ENCODE results near the gene MDH1B.
"Not testable (repeated sequence)": the region's sequence is repeated elsewhere in the genome, so short reads cannot be mapped to it uniquely, and the experiment has no call there.

The MDH1B gene

DNA sequence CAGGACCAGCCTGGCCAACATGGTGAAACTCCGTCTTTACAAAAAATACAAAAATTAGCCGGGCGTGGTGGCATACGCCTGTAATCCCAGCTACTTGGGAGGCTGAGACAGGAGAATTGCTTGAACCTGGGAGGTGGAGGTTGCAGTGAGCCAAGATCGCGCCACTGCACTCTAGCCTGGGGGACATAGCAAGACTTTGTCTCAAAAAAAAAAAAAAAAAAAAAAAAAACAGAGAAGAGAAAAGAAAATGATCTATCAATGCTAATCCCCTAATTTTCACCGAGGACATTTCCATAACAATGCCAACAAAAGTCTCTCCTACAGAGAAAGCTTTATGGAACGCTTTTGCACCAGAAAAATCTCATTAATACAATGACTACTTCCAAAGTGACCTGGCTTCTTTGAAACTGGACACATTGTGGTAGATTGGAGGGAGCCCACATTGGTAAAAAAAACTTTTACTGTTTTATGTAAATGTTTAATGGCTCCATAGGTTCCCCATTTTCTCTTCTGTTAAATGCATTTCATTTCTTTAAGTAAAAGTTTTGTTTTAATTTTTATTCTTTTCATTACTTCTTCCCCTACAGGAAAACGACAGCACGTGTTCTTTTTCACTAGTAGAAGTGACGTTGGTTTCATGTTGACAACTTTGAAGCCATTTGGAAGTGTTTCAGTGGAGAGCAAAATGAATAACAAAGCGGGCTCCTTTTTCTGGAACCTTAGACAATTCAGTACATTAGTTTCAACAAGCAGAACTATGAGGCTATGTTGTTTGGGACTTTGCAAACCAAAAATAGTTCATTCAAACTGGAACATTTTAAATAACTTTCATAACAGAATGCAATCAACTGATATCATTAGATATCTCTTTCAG, 1.2 kb upstream of the MDH1B start:
- DNase-seq = no peak

DNA sequence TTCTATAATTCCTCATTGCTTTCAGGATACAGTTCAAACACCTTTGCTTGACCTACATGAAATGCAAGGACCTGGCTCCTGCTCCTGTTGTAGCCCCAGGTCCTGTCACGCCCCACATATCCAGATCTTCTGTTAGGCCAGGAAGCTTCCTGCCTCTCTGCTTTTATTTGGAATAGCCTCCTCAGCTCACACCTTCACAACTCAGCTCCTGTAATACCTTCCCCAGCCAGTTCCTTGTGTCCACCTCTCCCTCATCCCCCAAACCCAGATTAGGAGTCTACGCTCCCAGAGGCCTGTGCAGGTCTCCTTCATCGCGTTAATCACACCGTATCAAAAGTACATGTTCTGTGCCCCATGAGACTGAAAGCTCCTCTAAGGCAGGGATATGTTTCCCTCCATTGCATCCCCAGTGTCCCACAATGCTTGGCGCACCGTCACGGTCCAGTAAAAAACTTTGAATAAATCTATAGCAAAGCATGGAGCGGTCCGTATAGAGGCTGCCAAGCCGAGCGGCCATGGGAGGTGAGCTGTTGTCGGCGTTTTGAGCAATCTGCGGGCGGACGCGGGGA, 371 bp downstream of the MDH1B start:
- no peak for DNase-seq

DNA sequence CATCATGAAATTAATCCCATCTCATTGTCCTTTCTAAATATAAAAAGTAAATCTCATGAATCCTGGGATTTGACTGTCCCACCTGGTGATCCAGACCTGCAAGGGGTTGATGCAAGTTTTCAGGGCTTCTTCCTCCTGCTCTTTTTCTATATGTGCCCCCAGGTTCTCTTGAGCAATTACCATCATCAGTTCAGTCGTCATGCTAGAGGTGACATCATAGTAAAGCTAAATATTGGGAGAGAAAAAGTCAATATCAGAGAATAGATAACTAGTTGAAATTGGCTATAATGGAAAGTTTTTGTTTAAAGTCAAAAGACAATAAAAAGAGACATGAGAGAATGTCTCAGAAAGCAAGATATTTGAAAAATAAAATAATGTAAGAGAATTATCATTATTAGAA, 8.3 kb downstream of the MDH1B start:
- DNase-seq = no peak

DNA sequence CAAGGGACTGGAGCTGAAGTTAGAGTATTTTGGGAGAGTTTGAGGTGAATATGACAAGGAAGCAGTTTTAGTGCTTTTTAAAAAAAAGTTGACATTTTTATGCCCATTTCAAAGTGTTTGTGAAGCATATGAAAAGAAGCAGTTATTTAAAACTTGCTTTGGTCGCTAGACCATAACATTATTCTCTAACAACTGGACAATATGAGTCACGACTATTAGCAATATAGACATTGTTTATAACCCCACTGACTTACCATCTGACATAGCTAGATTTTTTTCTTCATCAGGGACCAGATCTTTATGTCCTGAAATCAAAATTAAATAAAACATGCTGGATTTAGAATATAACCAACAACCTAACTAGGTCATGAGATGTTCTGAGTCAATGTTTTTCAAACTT, 24.3 kb downstream of the MDH1B start:
- DNase-seq = no peak

DNA sequence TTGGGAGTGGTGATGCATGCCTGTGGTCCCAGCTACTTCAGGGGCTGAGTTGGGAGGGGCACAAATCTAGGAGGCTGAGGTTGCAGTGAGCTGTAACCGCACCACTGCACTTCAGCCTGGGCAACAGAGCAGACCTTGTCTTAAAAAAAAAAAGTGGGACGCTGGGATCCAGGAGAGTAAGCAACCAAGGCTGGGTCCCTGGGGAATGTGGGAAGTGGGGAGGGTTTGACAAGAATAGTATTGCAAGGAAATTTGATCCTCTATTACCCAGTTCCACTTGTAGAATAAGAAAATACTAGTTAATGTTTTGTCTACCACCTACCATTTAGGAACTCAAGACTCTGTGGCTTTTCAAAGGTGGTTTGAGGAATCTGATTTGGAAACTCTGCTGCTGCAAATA, 25.9 kb downstream of the MDH1B start:
- DNase-seq = no peak

DNA sequence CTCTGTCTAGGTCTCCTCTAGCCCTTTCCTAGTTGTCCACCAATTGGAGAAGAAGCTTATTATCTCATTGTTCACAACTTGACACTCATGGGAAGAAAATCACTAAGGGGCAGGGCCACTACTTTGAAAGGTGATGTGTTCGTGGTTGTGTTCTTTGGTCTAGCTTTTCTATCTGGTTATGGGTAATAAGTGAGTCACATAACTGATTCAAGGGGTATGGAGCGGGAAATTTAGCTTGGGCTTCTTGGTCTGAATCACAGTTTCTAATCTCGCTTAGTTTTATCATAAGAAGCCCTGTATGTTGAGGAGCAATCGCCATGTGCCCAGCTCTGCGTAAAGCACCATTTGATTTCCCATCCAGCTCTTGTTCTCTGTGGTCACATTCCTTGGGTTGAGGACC, 28.2 kb downstream of the MDH1B start:
- DNase-seq = no peak

DNA sequence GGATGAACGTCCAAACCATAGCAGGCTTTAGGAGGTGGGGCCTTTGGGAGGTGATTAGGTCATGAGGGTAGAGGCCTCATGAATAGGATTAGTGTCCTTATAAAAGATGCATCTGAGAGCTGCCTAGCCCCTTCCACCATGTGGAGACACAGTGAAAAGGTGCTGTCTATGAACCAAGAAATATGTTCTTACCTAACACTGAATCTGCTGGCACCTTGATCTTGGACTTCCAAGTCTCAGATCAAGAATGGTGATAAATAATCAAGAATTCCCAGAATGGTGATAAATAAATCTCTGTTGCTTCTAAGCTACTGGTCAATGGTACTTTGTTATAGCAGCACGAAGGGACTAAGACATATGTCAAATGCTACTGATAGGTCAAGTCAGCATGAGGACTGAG, 31.8 kb downstream of the MDH1B start:
- DNase-seq = no peak

DNA sequence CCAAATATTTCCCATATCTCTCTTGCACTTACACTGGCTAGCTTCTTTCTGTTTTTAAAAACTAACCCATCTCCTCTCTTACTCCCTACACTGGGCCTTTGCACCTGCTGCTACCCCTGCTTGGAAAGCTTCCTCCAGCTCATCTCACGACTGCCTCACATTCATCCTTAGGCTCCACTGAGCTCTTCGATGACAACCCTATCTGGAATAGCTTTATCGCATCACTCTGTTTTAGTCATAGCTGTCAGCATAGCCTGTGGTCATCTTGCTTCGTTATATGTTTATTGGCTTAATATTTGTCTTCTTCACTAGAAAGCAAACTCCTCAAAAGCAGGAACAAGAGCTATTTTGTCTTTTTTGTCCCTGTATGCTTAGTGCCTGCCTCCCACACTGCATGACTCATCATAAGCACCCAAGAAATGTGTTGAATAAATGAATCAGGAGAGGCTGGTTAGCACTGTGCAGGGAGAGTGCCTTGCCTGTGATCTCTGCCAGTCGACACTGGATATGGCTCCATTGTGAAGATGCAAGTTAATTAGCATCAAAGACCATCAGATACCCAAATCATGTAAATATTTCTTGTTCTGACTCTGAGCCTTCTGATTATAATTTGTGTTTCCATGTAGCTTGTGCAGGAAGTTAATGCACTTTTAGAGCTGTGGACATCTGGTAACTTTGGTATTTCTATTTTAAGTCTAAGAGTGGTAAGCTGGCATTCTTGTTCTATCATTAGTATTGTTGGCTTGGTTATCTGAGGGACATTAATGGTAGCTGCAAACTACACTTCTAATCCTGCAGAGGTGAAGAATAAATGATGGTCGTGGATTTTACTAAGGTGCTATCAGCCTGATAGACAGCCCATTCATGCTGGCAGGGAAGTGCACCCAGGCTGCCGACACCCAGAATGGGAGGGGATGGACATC, 36.6 kb downstream of the MDH1B start:
- no peak for DNase-seq

DNA sequence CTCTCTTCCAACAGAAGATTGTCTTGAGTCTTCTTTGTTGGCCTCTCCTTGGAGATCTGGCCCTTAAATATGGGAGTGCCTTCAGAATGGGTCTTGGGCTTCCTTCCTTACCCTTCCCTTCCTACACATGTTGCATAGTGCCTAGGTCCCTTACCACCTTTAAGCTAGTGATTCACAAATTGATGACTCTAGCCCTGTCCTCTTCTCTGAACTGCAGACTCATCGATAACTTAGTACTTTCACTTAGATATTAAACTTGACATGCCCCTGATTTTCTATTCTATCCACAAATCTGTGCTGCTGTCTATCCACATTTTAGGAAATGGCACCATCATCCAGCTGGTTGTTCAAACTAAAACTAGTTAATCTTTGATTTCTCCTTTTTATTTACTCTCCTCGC, 37.8 kb downstream of the MDH1B start:
- no peak for DNase-seq

DNA sequence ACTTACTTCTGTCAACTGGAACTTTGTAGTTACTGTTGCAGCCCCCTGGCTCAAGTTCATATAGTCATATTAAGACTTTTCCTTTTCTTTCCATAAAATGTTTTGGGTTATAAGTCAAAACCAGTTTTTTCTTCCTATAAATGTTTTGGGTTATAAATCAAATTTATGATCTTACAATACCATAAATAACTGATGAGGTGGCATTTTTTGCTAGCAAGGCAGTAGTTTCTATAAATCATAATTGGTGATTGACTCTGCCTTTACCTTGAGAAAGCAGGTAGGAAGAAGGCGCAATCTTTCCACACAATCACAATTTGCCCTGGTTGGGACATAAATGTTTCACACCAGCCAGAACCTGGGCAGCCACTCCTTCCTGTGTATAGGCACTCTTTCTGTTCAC, 41.8 kb downstream of the MDH1B start:
- DNase-seq = no peak

DNA sequence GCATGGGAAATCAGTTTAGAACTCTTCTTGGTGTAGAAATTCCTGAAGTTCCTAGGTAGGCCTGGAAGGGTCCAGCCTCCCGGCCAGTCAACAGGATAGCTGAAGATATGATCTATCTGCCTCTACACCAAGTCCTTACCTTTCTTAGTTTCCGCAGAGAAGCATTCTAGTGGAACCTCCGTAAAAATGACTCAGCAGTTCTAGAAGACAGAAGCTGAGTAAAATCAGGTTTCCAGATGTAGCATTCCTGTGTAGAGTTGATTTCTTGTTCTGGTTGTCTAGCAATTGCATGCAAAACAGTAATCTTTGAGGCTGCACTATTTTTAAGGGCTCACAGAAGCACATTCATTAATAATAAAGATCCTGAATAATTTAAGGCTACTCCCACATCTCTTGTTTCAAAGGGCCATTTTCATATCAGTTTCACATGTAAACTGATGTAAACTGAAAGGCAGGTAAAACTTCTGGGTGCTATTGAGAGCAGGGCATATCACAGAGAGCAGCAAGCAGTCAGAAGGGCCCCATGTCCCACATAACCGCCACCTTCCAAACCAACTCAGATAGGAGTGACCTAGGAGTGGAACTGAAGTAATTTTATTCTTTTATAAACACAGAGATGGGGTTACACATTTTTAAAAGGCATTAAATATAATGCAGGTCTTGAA, 43.7 kb downstream of the MDH1B start:
- DNase-seq = no peak

DNA sequence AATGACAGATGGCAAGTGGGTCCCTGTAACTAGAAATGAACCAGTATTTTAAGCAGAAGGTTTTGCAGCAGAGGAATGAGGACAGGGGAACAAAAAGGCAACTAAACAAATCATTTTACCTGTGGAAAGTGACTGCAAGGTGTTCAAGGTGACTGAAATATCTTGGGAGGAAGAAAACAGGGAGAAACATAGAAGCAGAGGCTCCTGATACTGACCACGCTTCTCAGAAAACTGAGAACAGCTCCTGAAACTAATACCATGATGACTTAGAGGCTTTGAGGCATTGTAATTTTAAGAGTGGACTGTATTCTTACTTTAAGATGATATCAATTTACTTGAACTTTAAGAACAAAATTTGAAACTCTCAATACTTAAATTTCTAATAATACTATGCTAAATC, 46.8 kb downstream of the MDH1B start, which contains the start of gene DYTN:
TSS of gene DYTN (minus strand) at position 101 of the 400 bp plus-strand sequence. CDS start 117 bp downstream, outside the sequence.
- DNase-seq = no peak

DNA sequence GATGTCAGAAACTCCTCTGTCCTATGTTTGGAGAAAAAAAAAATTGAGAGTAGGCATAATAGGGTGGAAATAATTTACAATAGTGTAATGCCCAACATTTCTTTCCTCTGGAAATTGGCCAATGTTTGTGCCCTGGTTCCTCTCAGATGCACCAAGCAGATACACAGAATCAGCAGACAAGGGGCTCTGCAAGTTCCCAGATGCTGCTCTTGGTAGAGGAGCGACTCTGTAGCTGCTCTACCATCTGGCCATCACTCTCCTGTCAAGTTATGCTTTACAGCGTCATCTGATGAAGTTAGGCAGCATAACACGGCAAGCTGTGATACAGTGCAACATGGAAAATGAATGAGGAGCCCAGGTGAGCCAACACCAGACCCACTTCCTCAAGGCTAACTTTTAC, 48.5 kb downstream of the MDH1B start:
- DNase-seq = no peak

DNA sequence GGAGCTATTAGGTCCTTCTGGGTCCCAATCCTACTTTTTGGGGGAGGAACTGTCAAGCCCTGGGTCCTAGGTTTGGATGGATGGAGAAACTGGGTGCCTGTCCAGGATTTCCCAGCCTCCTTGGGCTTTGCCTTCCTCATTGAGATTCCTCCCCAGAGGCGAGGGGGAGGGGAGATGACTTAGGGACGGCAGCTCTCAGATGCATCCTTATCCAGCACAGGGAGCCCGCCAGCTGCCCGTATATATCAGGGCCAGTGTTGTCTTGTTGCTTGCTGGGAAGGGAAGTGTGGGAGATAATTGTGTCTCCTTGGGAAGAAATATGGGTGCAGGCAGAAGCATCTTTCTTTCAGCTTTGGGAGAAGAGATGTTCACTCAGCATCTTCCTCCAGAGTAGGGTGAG, 49.9 kb downstream of the MDH1B start:
- DNase-seq = not testable (repeated sequence)

DNA sequence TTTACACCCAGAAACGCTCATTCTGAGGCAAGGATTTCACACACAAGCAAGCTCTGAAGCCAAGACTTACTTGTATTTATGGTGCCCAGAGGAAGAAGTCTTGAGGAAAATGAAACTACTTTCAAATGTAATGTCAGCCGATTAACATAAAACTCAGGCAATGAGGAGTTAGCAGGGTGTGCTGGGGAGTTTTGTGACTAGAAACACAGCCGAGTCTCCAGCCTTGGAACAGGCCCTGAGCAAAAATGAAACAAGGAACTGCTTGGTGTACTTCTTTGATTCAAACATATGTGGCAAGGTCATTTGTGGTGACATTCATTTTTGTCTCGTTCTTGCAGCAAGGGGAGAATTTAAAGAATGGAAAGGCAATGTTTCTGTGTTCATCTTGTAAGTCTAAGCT, 51.4 kb downstream of the MDH1B start:
- DNase-seq = no peak

DNA sequence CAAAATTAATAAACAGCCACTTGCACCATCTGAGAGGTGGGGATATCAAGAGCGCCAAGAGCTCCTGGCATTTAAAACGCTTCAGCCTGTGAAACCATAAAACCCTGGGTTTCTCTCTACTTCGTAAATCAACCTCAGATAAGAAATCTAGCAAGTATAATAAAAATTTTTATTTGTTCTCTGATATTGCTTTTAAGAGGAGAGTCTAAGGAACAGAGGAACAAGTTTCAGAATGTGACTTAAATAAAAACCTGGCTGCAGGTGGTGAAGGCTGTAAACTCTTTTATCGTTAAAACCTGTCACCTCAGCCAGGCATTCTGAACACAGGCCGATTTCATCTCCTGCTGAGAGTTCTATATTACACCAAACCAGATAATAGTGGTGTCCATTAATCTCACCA, 56.8 kb downstream of the MDH1B start:
- DNase-seq = no peak

DNA sequence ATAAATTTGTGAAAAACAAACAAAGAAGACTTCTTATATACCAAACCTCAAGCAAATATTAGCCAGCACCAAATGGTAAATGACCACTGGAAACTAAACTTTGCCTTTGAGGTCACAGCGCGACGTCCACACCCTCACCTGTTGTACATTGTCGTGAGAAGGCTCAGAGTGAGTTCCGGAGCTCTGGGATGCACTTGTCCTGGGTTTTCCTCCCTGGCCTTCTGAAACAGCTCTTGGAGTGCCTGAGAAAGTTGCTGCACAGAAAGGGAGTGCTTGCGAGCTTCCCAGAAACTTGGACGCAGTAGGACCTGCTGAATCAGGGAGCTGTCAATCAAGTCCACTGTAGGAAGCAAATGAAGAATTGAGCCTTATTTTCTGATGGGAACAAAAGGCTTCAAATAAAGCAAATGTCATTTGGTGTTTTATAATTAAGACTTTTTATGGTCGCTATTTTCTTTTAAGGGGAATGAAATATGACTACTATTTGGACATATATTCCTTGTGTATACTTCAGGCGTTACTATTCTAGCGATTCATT, 57.9 kb downstream of the MDH1B start:
- no peak for DNase-seq

DNA sequence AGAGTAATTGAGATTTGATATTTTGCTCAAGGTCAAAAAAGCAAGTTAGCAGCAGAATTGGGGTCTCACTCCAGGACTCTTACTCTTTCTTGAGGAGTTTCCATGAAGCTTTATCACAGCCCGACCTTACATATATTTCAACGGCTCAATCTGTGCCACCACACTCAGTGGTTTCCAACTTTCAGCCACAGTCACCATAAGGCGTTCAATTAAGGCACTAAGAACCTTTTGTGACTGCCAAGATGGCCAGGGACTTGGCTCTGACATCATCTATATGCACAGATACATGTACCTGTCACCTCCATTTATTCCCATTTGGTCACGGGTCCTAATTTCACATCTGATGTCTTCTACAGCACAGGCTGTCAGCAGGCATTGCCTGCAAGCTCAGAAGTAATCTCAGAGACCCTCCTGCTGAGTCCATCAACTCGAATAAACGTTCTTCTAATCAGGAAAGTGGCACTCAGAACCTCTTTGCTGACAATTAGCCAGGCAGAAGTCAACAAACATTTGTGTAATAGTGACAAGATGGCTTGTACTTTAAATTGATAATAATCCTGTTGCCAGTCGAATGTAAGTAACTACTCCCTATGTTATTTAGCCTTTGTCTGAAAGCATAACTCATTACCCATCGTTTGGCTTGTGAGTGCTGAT, 63.0 kb downstream of the MDH1B start:
- no peak for DNase-seq

DNA sequence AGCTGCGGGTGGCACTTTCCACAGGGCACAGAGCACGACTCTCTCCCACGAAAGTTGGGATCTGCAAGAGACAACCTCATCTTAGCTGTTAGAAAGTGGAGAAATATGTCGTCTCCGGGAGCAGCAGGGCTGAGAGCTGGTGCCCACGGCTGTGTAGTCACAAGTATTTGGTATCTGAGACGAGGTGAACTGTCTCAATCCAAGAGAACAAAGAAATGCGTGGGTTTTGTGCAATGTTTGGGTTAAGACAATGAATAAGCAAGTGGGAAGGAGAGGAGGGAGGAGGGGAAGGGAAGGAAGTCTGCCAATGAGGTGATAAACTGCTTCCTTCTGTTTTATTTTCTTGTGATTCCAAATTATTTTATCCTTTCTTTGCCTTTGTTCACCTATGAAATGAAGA, 65.0 kb downstream of the MDH1B start:
- no peak for DNase-seq

DNA sequence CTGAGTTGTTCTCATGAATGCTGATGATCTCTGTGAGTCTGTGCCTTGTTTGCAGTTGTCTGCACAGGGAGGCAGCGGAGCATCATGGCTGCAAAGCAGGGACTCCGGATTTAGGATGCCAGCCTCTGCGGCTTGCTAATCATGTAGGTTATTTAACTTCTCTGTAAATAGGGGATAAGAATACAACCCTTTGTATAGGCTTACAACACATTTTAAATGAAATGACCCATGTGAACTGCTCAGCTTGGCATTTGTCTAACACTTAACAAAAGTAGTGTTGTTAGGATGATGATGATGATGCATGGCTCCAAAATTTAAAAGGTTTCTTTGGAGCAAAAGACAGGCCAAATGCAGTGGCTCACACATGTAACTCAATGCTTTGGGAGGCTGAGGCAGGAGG, 66.3 kb downstream of the MDH1B start:
- DNase-seq = no peak

DNA sequence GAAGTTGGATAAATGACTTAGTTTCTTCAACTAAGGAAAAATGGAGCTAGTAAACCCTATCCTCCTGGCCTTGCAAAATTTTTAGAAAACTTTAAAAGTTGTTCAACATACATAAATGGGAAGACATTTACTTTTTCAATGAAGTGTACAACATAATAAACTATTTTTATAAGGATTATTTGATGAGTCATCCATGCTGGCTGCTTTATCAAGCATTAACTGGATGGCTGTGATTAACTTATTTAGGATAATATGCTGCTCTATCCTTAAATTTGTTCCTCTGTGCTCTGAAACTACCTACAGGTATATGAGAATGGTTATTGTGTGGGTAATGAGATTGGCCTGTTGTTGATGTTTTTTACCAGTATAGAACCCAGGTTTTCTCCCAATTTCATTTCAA, 68.2 kb downstream of the MDH1B start:
- DNase-seq = no peak
